ENCODE data around the gene LAMA3. TPM values are rescaled to one million over a fixed set of nuclear protein-coding genes. Genes with fewer than 3 reads are reported as not detected.

Gene LAMA3
- total and polyA plus RNA-seq, 10 of the 15 experiments (the other 5 are each of a cell fraction or from before 2014, with no cell fraction given), result 0.37 to 6.5 (median 5.4) TPM

- CTCF ChIA-PET, result interaction anchor here (0.7 to 7.1 kb wide), 5 partner anchors 21 to 213 kb away, joined by 3 to 233 read pairs (median 5); no protein-coding TSS in a partner anchor
- WGBS (ENCODE audit: insufficient coverage, insufficient replicate concordance, low lambda C conversion rate, missing lambda C conversion rate), result 46% methylated on average over 2 of the region's 2 CpGs
- no TSS peak for BruUV-seq (replicated peaks)
- H2AFZ ChIP-seq (ENCODE audit: control insufficient read depth, low read depth, low read length), result no peak overlapping the region
- DNase-seq (ENCODE audit: low read depth, low spot score) (no peak), FAIRE-seq (no peak), ATAC-seq (peak; percentile 74)
- no peaks in the 10 kb centered on the region for H4K20me1 ChIP-seq (ENCODE audit: control insufficient read depth, insufficient read depth)
- TF ChIP-seq DPF2 (IDR thresholded peaks at IDR 0.05), result 0 out of 2 replicates have a peak, but pooled peaks have one; percentile 44
- TF ChIP-seq KAT2A (conservative IDR thresholded peaks at IDR 0.05; ENCODE audit: control insufficient read depth, low read depth, low read length), result no peak
- TF ChIP-seq IKZF2 (IDR thresholded peaks at IDR 0.05), result peak; percentile 57; a peak in 1 of 4 replicates
- peak; percentile 48; the same call in 1 of the 2 replicates for TF ChIP-seq PKNOX1 (IDR thresholded peaks at IDR 0.05)
- 0 out of 2 replicates have a peak, but pooled peaks have one; percentile 24 for TF ChIP-seq EED (IDR thresholded peaks at IDR 0.05; ENCODE audit: low read depth)
- TF ChIP-seq MEF2B (IDR thresholded peaks at IDR 0.05; ENCODE audit: partially characterized antibody, poor library complexity, severe bottlenecking), result no peak
- TF ChIP-seq MTA2 (IDR thresholded peaks at IDR 0.05; ENCODE audit: low read depth), result peak; percentile 73
- TF ChIP-seq SMAD1 (IDR thresholded peaks at IDR 0.05; ENCODE audit: low read depth, partially characterized antibody), result no peak
- 0 out of 2 replicates have a peak, but pooled peaks have one; percentile 5 for TF ChIP-seq JUNB (IDR thresholded peaks at IDR 0.05)
- TF ChIP-seq SPI1 (IDR thresholded peaks at IDR 0.05; ENCODE audit: borderline replicate concordance, insufficient read depth, low read depth, low read length), result peak; percentile 86; the same call in 1 of the 2 replicates
- in situ Hi-C loops (cut with MboI), result loop anchor here (5.0 kb wide), 1 partner anchor 74 kb away; no protein-coding TSS in a partner anchor
- POLR2A ChIA-PET, result no interaction called here
- H3K9me3 ChIP-seq (replicated peaks; ENCODE audit: control insufficient read depth, insufficient read depth, low read length), result no peaks in the 10 kb centered on the region
- no peaks in the 10 kb centered on the region for H3K79me2 ChIP-seq (ENCODE audit: control insufficient read depth, insufficient read depth, low read length)
- RAD21 ChIA-PET (ENCODE audit: unreplicated experiment), result interaction anchor here (7.5 kb wide), 1 partner anchor 76 kb away, joined by 148 read pairs; no protein-coding TSS in a partner anchor
- no peak overlapping the region for H3K27ac ChIP-seq (ENCODE audit: control insufficient read depth, insufficient read depth)
- no peaks in the 10 kb centered on the region for H3K27me3 ChIP-seq (replicated peaks in 1 of 2; ENCODE audit: control insufficient read depth in 2 of 2, insufficient read depth in 2 of 2, low read length in 1 of 2)
- no peak overlapping the region for H3K9ac ChIP-seq (ENCODE audit: control insufficient read depth, insufficient read depth, low read length)
- H3K36me3 ChIP-seq (ENCODE audit: control insufficient read depth in 2 of 2, insufficient read depth in 2 of 2, low read length in 1 of 2), result no peaks in the 10 kb centered on the region
- H3K4me3 ChIP-seq, result no peak overlapping the region
- SMC1A ChIA-PET (ENCODE audit: uncharacterized antibody, unreplicated experiment), result interaction anchor here (0.6 to 6.9 kb wide), 2 partner anchors 74 to 663 kb away, joined by 4 to 167 read pairs; no protein-coding TSS in a partner anchor
- no peaks in the 10 kb centered on the region for H3K4me1 ChIP-seq (ENCODE audit: control insufficient read depth, insufficient read depth, low read length)
- intact Hi-C loops (cut with micrococcal nuclease; ENCODE audit: unreplicated experiment), result loop anchor here (5.0 kb wide), 1 partner anchor 204 kb away; no protein-coding TSS in a partner anchor
- no peak overlapping the region for H3K4me2 ChIP-seq (ENCODE audit: control insufficient read depth, insufficient read depth)
Observed at GRCh38 chr18:23701017-23701416, 11.8 kb downstream of the LAMA3 start.

All from GM12878 (cell line).